HepG2 (cell line): ENCODE measurements around the gene ABRACL. TPM values are rescaled to one million over a fixed set of nuclear protein-coding genes. Genes with fewer than 3 reads are reported as not detected.

Experiments used
- ARID5B ChIP-seq: IDR thresholded peaks from 2 replicates; pipeline ENCODE4 v1.4.0; 2020; ENCODE audit warnings: mild to moderate bottlenecking, missing genetic modification reagents
- ATF7-NPFF ChIP-seq: sonication (generic); formaldehyde crosslinking; IDR thresholded peaks from 2 replicates; pipeline ENCODE4 v1.8.1; 2023; ENCODE audit warnings: mild to moderate bottlenecking, low read depth, missing genetic modification reagents, moderate library complexity
- BHLHE40 ChIP-seq: IDR thresholded peaks from 2 replicates; pipeline ENCODE4 v1.6.1; 2011; ENCODE audit warnings: low read length, improper control_type of control experiment
- HNRNPL ChIP-seq: fragments of 200-400 bp; formaldehyde crosslinking; IDR thresholded peaks from 2 replicates; pipeline ENCODE4 v1.6.1; 2017; ENCODE audit warnings: mild to moderate bottlenecking, low read depth, low read length
- HOXA3 ChIP-seq: sonication (generic); formaldehyde crosslinking; IDR thresholded peaks from 2 replicates; pipeline ENCODE4 v1.5.0; 2020; ENCODE audit warnings: missing genetic modification reagents
- NFE2L1 ChIP-seq: sonication (generic); formaldehyde crosslinking; IDR thresholded peaks from 2 replicates; pipeline ENCODE4 v1.4.0; 2020; ENCODE audit warnings: missing genetic modification reagents, mild to moderate bottlenecking, borderline replicate concordance
- PPARG ChIP-seq: conservative IDR thresholded peaks from 2 replicates; pipeline ENCODE4 v1.6.1; 2016; ENCODE audit warnings: missing biosample characterization, missing genetic modification reagents
- RAD51 ChIP-seq: fragments of 450-650 bp; IDR thresholded peaks from 2 replicates; pipeline ENCODE4 v1.6.1; 2016; ENCODE audit warnings: borderline replicate concordance
- RBM22 ChIP-seq: fragments of 200-400 bp; formaldehyde crosslinking; optimal IDR thresholded peaks from 2 replicates; pipeline ENCODE3; 2017; ENCODE audit warnings: mild to moderate bottlenecking, low read length, moderate library complexity
- U2AF1 ChIP-seq: fragments of 200-400 bp; formaldehyde crosslinking; optimal IDR thresholded peaks from 2 replicates; pipeline ENCODE3; 2017; ENCODE audit warnings: mild to moderate bottlenecking, low read depth, low read length
- ZFAT ChIP-seq: sonication (generic); formaldehyde crosslinking; conservative IDR thresholded peaks from 2 replicates; pipeline ENCODE4 v1.8.1; 2023; ENCODE audit warnings: missing genetic modification reagents, inconsistent platforms
- ZNF234 ChIP-seq: sonication (generic); formaldehyde crosslinking; conservative IDR thresholded peaks from 2 replicates; pipeline ENCODE4 v1.5.1; 2020; ENCODE audit warnings: mild to moderate bottlenecking, missing genetic modification reagents
- ZNF276 ChIP-seq: sonication (generic); formaldehyde crosslinking; IDR thresholded peaks from 2 replicates; pipeline ENCODE4 v1.4.0; 2020; ENCODE audit warnings: mild to moderate bottlenecking, low read depth, missing genetic modification reagents
- ZNF292 ChIP-seq: sonication (generic); formaldehyde crosslinking; IDR thresholded peaks from 2 replicates; pipeline ENCODE4 v1.8.1; 2022; ENCODE audit warnings: mild to moderate bottlenecking, low read depth, missing genetic modification reagents, borderline replicate concordance
- ZNF329 ChIP-seq: sonication (generic); formaldehyde crosslinking; IDR thresholded peaks from 2 replicates; pipeline ENCODE4 v1.9.0; 2021; ENCODE audit warnings: low read depth, mild to moderate bottlenecking, missing genetic modification reagents
- ZNF609 ChIP-seq: sonication (generic); formaldehyde crosslinking; IDR thresholded peaks from 2 replicates; pipeline ENCODE4 v1.4.0; 2020; ENCODE audit warnings: mild to moderate bottlenecking, missing genetic modification reagents, borderline replicate concordance
- ZNF772 ChIP-seq: sonication (generic); formaldehyde crosslinking; IDR thresholded peaks from 2 replicates; pipeline ENCODE4 v1.5.0; 2020; ENCODE audit warnings: mild to moderate bottlenecking, missing genetic modification reagents
- ZNF776 ChIP-seq: sonication (generic); formaldehyde crosslinking; IDR thresholded peaks from 2 replicates; pipeline ENCODE4 v1.4.0; 2020; ENCODE audit warnings: mild to moderate bottlenecking, missing genetic modification reagents
- ZNF782 ChIP-seq: sonication (generic); formaldehyde crosslinking; IDR thresholded peaks from 2 replicates; pipeline ENCODE4 v1.4.0; 2020; ENCODE audit warnings: missing genetic modification reagents, mild to moderate bottlenecking, borderline replicate concordance
- polyA plus RNA-seq, 8 experiments: library from polyadenylated mRNA; depleted of rRNA in 3 of 8; stranded (reverse) in 7 of 8; unstranded in 1 of 8; fragments of >200 nt; fragmentation: Illumina TruSeq in 4 of 8; extraction: Trizol in 4 of 8; gene quantifications; 2 replicates each; pipeline versions ENCODE4 v1.2.1 to v1.2.3, GENCODE V29; 2011 to 2016; ENCODE audit warnings: low read depth in 4 of 8, missing spikeins in 1 of 8, mixed read lengths in 1 of 8; ENCODE audit not compliant: insufficient read depth in 1 of 8
- total RNA-seq, 5 experiments: library from RNA; depleted of rRNA; stranded (reverse); fragments of >200 nt; fragmentation: Illumina TruSeq; extraction: Trizol; gene quantifications; 2 replicates each; pipeline ENCODE4 v1.2.3, GENCODE V29; 2016; ENCODE audit warnings: low read depth in 1 of 5

Gene ABRACL
- total and polyA plus RNA-seq, 2 of the 13 experiments (the other 11 are each of a cell fraction or from before 2014, with no cell fraction given): 1.4 to 5.4 TPM

GRCh38 chr6:138987643-138988468 lies 40.7 kb upstream of the ABRACL start, which contains the start of gene REPS1 (continued):
- peak; percentile 66; the same call in 1 of the 2 replicates for TF ChIP-seq ZNF609
- peak; percentile 90 for TF ChIP-seq ZNF329
- no peak for TF ChIP-seq RAD51
- TF ChIP-seq HOXA3: peak; percentile 87
- peak; percentile 84 for TF ChIP-seq ARID5B (CRISPR knock-in tag)
- TF ChIP-seq ZFAT (CRISPR knock-in tag): peak; percentile 57
- TF ChIP-seq ZNF276: no peak
- 0 out of 2 replicates have a peak, but pooled peaks have one; percentile 54 for TF ChIP-seq ZNF782
- no peak for TF ChIP-seq U2AF1
- TF ChIP-seq HNRNPL: no peak
- no peak for TF ChIP-seq RBM22
- peak; percentile 38; the same call in 1 of the 2 replicates for TF ChIP-seq ZNF776 (CRISPR knock-in tag)
- peak; percentile 81; the same call in 1 of the 2 replicates for TF ChIP-seq PPARG (CRISPR knock-in tag)
- TF ChIP-seq ZNF234 (CRISPR knock-in tag): no peak
- no peak for TF ChIP-seq ZNF292 (CRISPR knock-in tag)
- TF ChIP-seq NFE2L1 (CRISPR knock-in tag): no peak
- TF ChIP-seq BHLHE40: no peak
- 0 out of 2 replicates have a peak, but pooled peaks have one; percentile 52 for TF ChIP-seq ZNF772
- peak; percentile 88; the same call in 1 of the 2 replicates for TF ChIP-seq ATF7-NPFF
